NT2/D1 (cell line): Measurements from ENCODE around the gene PKD2.

Source experiments
- YY1 ChIP-seq: IDR thresholded peaks from 2 replicates; pipeline ENCODE4 v1.6.1; 2011; ENCODE audit not compliant: insufficient read length, insufficient read depth
- ZNF274 ChIP-seq: IDR thresholded peaks from 2 replicates; pipeline ENCODE4 v1.6.1; 2011; ENCODE audit warnings: mild to moderate bottlenecking, low read depth, low read length

DNA sequence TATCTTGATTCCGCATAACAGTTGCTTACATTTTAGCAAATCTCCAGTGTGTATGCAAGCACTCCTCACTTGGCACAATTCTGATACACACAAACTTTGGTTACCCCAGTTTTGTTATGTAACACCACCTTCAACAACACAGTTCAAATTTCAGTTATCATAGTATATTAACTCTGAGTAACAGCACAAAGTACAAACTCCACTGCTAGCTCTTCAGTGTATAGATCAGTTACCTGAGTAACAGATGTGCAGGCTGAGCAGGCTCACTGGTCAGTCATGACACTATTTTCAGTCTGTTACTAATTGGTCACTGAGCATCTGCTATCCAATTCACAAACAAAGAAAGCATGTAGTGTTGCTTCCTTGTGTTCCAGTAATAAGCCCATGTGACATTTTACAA is 55.4 kb downstream of the PKD2 start:
- TF ChIP-seq ZNF274 (no peak), YY1 (no peak)
